Measurements from ENCODE around the gene CEP19. TPM values are rescaled to one million over a fixed set of nuclear protein-coding genes. Genes with fewer than 3 reads are reported as not detected.
A peak's percentile ranks its signal among the peaks of the same experiment; 100 is the strongest.

Gene CEP19
- total RNA-seq, 1 experiment from 2014 or later = 7.1 TPM

DNA sequence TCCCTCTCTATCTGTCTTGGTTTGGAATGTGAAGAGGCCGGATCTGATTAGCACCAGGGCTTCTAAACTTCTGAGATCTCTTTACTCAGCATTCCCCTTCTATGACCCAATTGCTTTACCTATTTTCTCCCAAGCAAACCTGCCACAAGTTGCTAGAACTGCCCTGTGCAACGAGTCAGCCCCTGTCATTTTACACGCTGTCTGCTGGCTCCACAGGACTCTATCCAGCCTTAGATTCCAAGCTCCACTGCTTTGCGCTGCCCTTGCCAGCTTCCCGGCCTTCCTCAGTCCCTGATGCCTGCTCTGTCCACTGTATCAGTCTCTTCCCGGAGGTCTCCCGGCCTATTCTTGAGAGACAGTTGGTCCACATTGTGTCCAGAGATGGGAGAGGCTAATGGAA is 12.3 kb downstream of the CEP19 start:
- TF ChIP-seq POLR2AphosphoS5 (IDR thresholded peaks at IDR 0.05; ENCODE audit: low read depth, low read length) (no peak), SIN3A (IDR thresholded peaks at IDR 0.05; ENCODE audit: borderline replicate concordance, insufficient read depth, low read depth, low read length) (no peak)
- Histone ChIP-seq H3K27me3 (ENCODE audit: control insufficient read depth, insufficient read depth, low read length) (no peaks in the 10 kb centered on the region), H3K4me1 (ENCODE audit: control insufficient read depth, insufficient read depth, low read length) (no peaks in the 10 kb centered on the region), H3K27ac (ENCODE audit: low read length) (no peak overlapping the region), H3K4me3 (ENCODE audit: low read depth in 2 of 2, low read length in 2 of 2) (no peak overlapping the region), H3K36me3 (ENCODE audit: control insufficient read depth, insufficient read depth, low read length) (no peaks in the 10 kb centered on the region), H3K9me3 (ENCODE audit: control insufficient read depth, insufficient read depth, low read depth, low read length) (no peaks in the 10 kb centered on the region)
- in situ Hi-C loops (cut with HindIII; ENCODE audit: low pct_unique_long_range_greater_than_20kb, low sequenced_read_pairs) = no loop called here
- no TSS peak for BruUV-seq (replicated peaks)
- DNase-seq (ENCODE audit: low read depth, low spot score) (no peak), ATAC-seq (peak; percentile 49)
- CTCF ChIA-PET = no interaction called here
- intact Hi-C loops (cut with micrococcal nuclease; ENCODE audit: unreplicated experiment) = no loop called here
- POLR2A ChIA-PET = interaction anchor here (0.5 kb wide), 1 partner anchor 117 kb away, joined by 3 read pairs; no protein-coding TSS in a partner anchor

DNA sequence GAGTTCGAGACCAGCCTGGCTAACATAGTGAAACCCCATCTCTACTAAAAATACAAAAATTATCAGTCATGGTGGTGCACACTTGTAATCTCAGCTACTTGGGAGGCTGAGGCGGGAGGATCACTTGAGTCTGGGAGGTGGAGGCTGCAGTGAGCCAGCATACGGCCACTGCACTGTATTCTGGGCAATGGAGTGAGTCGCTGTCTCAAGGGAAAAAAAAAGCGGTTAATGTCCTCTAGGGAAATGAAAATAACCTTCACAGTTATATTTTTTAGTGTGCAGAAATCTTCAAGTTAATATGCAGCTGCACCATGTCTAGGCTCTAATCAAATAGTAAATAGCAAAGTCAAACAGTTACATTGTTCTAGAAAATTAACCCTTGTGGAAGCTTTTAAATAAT is 14.8 kb downstream of the CEP19 start:
- in situ Hi-C loops (cut with HindIII; ENCODE audit: low pct_unique_long_range_greater_than_20kb, low sequenced_read_pairs) = no loop called here
- no peak overlapping the region for H3K27ac ChIP-seq (ENCODE audit: low read length)
- ChIA-PET CTCF (no interaction called here), POLR2A (interaction anchor here (0.5 kb wide), 1 partner anchor 13 kb away, joined by 5 read pairs; no protein-coding TSS in a partner anchor)
- no peak overlapping the region for H3K4me3 ChIP-seq (ENCODE audit: low read depth in 2 of 2, low read length in 2 of 2)
- intact Hi-C loops (cut with micrococcal nuclease; ENCODE audit: unreplicated experiment) = no loop called here
- TF ChIP-seq REST (IDR thresholded peaks at IDR 0.05; ENCODE audit: insufficient read depth in 1 of 2, low read depth in 2 of 2, low read length in 1 of 2) = no peak
- TF ChIP-seq SIN3A (IDR thresholded peaks at IDR 0.05; ENCODE audit: borderline replicate concordance, insufficient read depth, low read depth, low read length) = no peak
- no peak for TF ChIP-seq TCF7L2 (IDR thresholded peaks at IDR 0.05; ENCODE audit: low read depth, low read length)
- no peak for TF ChIP-seq POLR2AphosphoS5 (IDR thresholded peaks at IDR 0.05; ENCODE audit: low read depth, low read length)
- TF ChIP-seq, protein P1, sequence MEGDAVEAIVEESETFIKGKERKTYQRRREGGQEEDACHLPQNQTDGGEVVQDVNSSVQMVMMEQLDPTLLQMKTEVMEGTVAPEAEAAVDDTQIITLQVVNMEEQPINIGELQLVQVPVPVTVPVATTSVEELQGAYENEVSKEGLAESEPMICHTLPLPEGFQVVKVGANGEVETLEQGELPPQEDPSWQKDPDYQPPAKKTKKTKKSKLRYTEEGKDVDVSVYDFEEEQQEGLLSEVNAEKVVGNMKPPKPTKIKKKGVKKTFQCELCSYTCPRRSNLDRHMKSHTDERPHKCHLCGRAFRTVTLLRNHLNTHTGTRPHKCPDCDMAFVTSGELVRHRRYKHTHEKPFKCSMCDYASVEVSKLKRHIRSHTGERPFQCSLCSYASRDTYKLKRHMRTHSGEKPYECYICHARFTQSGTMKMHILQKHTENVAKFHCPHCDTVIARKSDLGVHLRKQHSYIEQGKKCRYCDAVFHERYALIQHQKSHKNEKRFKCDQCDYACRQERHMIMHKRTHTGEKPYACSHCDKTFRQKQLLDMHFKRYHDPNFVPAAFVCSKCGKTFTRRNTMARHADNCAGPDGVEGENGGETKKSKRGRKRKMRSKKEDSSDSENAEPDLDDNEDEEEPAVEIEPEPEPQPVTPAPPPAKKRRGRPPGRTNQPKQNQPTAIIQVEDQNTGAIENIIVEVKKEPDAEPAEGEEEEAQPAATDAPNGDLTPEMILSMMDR (IDR thresholded peaks at IDR 0.05) = no peak
- no peaks in the 10 kb centered on the region for H3K9me3 ChIP-seq (ENCODE audit: control insufficient read depth, insufficient read depth, low read depth, low read length)
- DNase-seq (ENCODE audit: low read depth, low spot score) (no peak), ATAC-seq (no peak)
- H3K27me3 ChIP-seq (ENCODE audit: control insufficient read depth, insufficient read depth, low read length) = no peaks in the 10 kb centered on the region
- BruUV-seq (replicated peaks) = no TSS peak
- H3K36me3 ChIP-seq (ENCODE audit: control insufficient read depth, insufficient read depth, low read length) = no peaks in the 10 kb centered on the region
- no peaks in the 10 kb centered on the region for H3K4me1 ChIP-seq (ENCODE audit: control insufficient read depth, insufficient read depth, low read length)

GRCh38 chr3:196695849-196696226 is 16.2 kb downstream of the CEP19 start:
- in situ Hi-C loops (cut with HindIII; ENCODE audit: low pct_unique_long_range_greater_than_20kb, low sequenced_read_pairs) = no loop called here
- DNase-seq (ENCODE audit: low read depth, low spot score) (no peak), ATAC-seq (no peak)
- Histone ChIP-seq H3K27me3 (ENCODE audit: control insufficient read depth, insufficient read depth, low read length) (no peaks in the 10 kb centered on the region), H3K36me3 (ENCODE audit: control insufficient read depth, insufficient read depth, low read length) (no peaks in the 10 kb centered on the region), H3K4me3 (ENCODE audit: low read depth in 2 of 2, low read length in 2 of 2) (no peak overlapping the region), H3K27ac (ENCODE audit: low read length) (no peak overlapping the region), H3K4me1 (ENCODE audit: control insufficient read depth, insufficient read depth, low read length) (no peaks in the 10 kb centered on the region), H3K9me3 (ENCODE audit: control insufficient read depth, insufficient read depth, low read depth, low read length) (no peaks in the 10 kb centered on the region)
- ChIA-PET POLR2A (interaction anchor here (0.5 kb wide), 1 partner anchor 89 kb away, joined by 3 read pairs; no protein-coding TSS in a partner anchor), CTCF (no interaction called here)
- intact Hi-C loops (cut with micrococcal nuclease; ENCODE audit: unreplicated experiment) = no loop called here
- no peak for TF ChIP-seq POLR2AphosphoS5 (IDR thresholded peaks at IDR 0.05; ENCODE audit: low read depth, low read length)
- TF ChIP-seq SIN3A (IDR thresholded peaks at IDR 0.05; ENCODE audit: borderline replicate concordance, insufficient read depth, low read depth, low read length) = no peak
- no peak for TF ChIP-seq TCF7L2 (IDR thresholded peaks at IDR 0.05; ENCODE audit: low read depth, low read length)
- TF ChIP-seq, protein P1 (IDR thresholded peaks at IDR 0.05) = no peak
- no peak for TF ChIP-seq REST (IDR thresholded peaks at IDR 0.05; ENCODE audit: insufficient read depth in 1 of 2, low read depth in 2 of 2, low read length in 1 of 2)
- BruUV-seq (replicated peaks) = no TSS peak
